SK-N-SH treated with all-trans-retinoic acid at 6 μM for 48 hours (cell line): ENCODE data around the gene MAPK9.

Experiments
- ARNTL ChIP-seq: fragments of 450-650 bp; formaldehyde crosslinking; IDR thresholded peaks from 2 replicates; pipeline ENCODE4 v1.5.0; 2020; ENCODE audit warnings: low read depth, mild to moderate bottlenecking, moderate library complexity, borderline replicate concordance
- ESRRG ChIP-seq: fragments of 250-450 bp; sonication (Bioruptor Pico); IDR thresholded peaks from 2 replicates; pipeline ENCODE4 v1.6.1; 2021; ENCODE audit warnings: mild to moderate bottlenecking
- ISL1 ChIP-seq: fragments of 250-450 bp; sonication (Bioruptor Pico); IDR thresholded peaks from 2 replicates; pipeline ENCODE4 v2.1.2; 2022; ENCODE audit warnings: mild to moderate bottlenecking, moderate library complexity
- PPARA ChIP-seq: fragments of 250-450 bp; sonication (Bioruptor Pico); IDR thresholded peaks from 2 replicates; pipeline ENCODE4 v1.5.0; 2020; ENCODE audit warnings: mild to moderate bottlenecking, borderline replicate concordance
- ZFP3 ChIP-seq: fragments of 250-450 bp; sonication (Bioruptor Pico); IDR thresholded peaks from 2 replicates; pipeline ENCODE4 v1.5.0; 2020; ENCODE audit warnings: mild to moderate bottlenecking, moderate library complexity
- ZNF70 ChIP-seq: fragments of 450-650 bp; formaldehyde crosslinking; IDR thresholded peaks from 2 replicates; pipeline ENCODE4 v1.5.0; 2020; ENCODE audit warnings: mild to moderate bottlenecking, moderate library complexity
- ZNF8 ChIP-seq: fragments of 450-650 bp; formaldehyde crosslinking; IDR thresholded peaks from 2 replicates; pipeline ENCODE4 v1.5.0; 2020; ENCODE audit warnings: mild to moderate bottlenecking, moderate library complexity
- TF ChIP-seq, protein P1 (sequence below): fragments of 250-450 bp; sonication (Bioruptor Pico); IDR thresholded peaks from 2 replicates; pipeline ENCODE4 v1.8.0; 2020; ENCODE audit warnings: mild to moderate bottlenecking, moderate library complexity, borderline replicate concordance
- TF ChIP-seq, protein P2 (sequence below): fragments of 250-450 bp; sonication (Bioruptor Pico); IDR thresholded peaks from 2 replicates; pipeline ENCODE4 v1.5.1; 2020; ENCODE audit warnings: low read depth, mild to moderate bottlenecking, moderate library complexity

GRCh38 chr5:180340856-180341255, 49.0 kb upstream of the MAPK9 start:
- TF ChIP-seq ESRRG, result no peak
- no peak for TF ChIP-seq ISL1 (CRISPR knock-in tag)
- no peak for TF ChIP-seq PPARA (CRISPR knock-in tag)
- TF ChIP-seq, protein P1, sequence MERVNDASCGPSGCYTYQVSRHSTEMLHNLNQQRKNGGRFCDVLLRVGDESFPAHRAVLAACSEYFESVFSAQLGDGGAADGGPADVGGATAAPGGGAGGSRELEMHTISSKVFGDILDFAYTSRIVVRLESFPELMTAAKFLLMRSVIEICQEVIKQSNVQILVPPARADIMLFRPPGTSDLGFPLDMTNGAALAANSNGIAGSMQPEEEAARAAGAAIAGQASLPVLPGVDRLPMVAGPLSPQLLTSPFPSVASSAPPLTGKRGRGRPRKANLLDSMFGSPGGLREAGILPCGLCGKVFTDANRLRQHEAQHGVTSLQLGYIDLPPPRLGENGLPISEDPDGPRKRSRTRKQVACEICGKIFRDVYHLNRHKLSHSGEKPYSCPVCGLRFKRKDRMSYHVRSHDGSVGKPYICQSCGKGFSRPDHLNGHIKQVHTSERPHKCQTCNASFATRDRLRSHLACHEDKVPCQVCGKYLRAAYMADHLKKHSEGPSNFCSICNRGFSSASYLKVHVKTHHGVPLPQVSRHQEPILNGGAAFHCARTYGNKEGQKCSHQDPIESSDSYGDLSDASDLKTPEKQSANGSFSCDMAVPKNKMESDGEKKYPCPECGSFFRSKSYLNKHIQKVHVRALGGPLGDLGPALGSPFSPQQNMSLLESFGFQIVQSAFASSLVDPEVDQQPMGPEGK (CRISPR knock-in tag), result no peak
- TF ChIP-seq ARNTL (CRISPR knock-in tag), result no peak
- TF ChIP-seq, protein P2, sequence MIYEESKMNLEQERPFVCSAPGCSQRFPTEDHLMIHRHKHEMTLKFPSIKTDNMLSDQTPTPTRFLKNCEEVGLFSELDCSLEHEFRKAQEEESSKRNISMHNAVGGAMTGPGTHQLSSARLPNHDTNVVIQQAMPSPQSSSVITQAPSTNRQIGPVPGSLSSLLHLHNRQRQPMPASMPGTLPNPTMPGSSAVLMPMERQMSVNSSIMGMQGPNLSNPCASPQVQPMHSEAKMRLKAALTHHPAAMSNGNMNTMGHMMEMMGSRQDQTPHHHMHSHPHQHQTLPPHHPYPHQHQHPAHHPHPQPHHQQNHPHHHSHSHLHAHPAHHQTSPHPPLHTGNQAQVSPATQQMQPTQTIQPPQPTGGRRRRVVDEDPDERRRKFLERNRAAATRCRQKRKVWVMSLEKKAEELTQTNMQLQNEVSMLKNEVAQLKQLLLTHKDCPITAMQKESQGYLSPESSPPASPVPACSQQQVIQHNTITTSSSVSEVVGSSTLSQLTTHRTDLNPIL (CRISPR knock-in tag), result no peak
- no peak for TF ChIP-seq ZFP3 (CRISPR knock-in tag)
- TF ChIP-seq ZNF8 (CRISPR knock-in tag), result no peak
- no peak for TF ChIP-seq ZNF70 (CRISPR knock-in tag)
